ENCODE results near the gene GSTK1. TPM values are rescaled to one million over a fixed set of nuclear protein-coding genes. Genes with fewer than 3 reads are reported as not detected.

Gene GSTK1
- total RNA-seq, 5 donors from 2014 or later (not counting 1 experiment from before 2014, with no cell fraction given) = 347 to 524 (median 406) TPM

DNA sequence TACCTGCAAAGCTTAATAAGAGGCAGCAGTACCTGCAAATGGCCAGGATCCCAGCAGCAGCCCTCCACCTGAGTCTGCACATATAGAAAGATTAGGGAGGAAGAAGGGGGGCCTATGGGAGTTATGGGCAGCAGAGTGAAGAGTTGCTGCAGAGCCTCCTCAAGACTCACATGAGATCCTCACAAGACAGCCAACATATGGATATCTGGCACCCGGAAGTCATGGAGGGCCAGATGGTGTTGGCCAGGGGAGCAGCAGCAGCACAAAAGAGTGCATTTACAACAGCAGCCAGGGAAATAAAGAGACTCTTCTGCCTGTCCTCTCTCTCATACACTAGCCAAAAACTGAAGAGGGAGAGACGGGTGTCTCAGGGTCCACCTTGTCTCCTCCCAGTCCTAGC is 45.4 kb upstream of the GSTK1 start:
- Mint-ChIP-seq H3K27ac (no peak overlapping the region), H3K4me1 (no peaks in the 10 kb centered on the region), H3K9me3 (no peaks in the 10 kb centered on the region), H3K27me3 (peaks cover 15% of the 10 kb centered on the region in 2 donors), H3K4me3 (no peak overlapping the region), H3K36me3 (no peaks in the 10 kb centered on the region)
- ChIA-PET POLR2A (no interaction called here), CTCF (interaction anchor here (0.6 to 7.1 kb wide), 7 partner anchors 21 to 913 kb away, joined by 3 to 111 read pairs (median 6); no protein-coding TSS in a partner anchor)
- Histone ChIP-seq H3K4me1 (ENCODE audit: control insufficient read depth in 1 of 2, extremely low read depth in 1 of 2, insufficient read depth in 2 of 2, low read length in 2 of 2) (no peaks in the 10 kb centered on the region), H3K9me3 (no peaks in the 10 kb centered on the region), H3K36me3 (ENCODE audit: control insufficient read depth in 2 of 2, extremely low read depth in 1 of 2, insufficient read depth in 1 of 2, low read length in 1 of 2) (no peaks in the 10 kb centered on the region), H3K27me3 (replicated peaks in 1 of 2; ENCODE audit: control insufficient read depth in 2 of 2, extremely low read depth in 1 of 2, insufficient read depth in 2 of 2, low read length in 1 of 2) (peaks cover 0 to 10% of the 10 kb centered on the region in 2 experiments), H3K4me3 (ENCODE audit: control insufficient read depth in 1 of 2, extremely low read depth in 1 of 2, low read length in 1 of 2) (no peak overlapping the region), H3K27ac (ENCODE audit: low read length) (no peak overlapping the region)
- no CpG with 5 or more reads among the region's 2 CpGs for WGBS (ENCODE audit: insufficient coverage)
- no peak for ATAC-seq (replicated peaks in 1 of 4)
- no peak for DNase-seq

DNA sequence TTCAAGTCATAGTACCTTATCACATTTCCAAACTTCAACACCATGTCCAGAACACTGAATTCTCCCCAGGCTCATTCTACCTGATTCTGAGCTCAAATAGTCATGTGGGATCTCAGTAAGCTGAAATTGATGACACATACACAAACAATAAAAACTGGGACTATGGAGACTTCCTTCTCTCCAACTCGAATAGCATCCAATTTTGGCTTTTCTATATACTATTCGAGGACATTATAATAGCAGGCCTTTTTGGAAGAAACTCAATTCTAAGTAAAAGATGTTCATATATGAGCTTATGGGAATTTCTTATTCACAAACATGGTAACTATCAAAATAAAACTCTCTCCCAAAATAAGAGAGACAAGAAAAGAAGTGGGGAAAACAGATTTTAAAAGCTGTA is 42.0 kb upstream of the GSTK1 start:
- CTCF ChIA-PET = interaction anchor here (0.5 to 2.3 kb wide), 4 partner anchors 19 to 874 kb away, joined by 3 to 10 read pairs (median 4); no protein-coding TSS in a partner anchor
- Histone ChIP-seq H3K4me1 (ENCODE audit: control insufficient read depth in 1 of 2, extremely low read depth in 1 of 2, insufficient read depth in 2 of 2, low read length in 2 of 2) (no peaks in the 10 kb centered on the region), H3K27ac (ENCODE audit: low read length) (no peak overlapping the region), H3K9me3 (no peaks in the 10 kb centered on the region), H3K36me3 (ENCODE audit: control insufficient read depth in 2 of 2, extremely low read depth in 1 of 2, insufficient read depth in 1 of 2, low read length in 1 of 2) (no peaks in the 10 kb centered on the region), H3K27me3 (replicated peaks in 1 of 2; ENCODE audit: control insufficient read depth in 2 of 2, extremely low read depth in 1 of 2, insufficient read depth in 2 of 2, low read length in 1 of 2) (peaks cover 0 to 12% of the 10 kb centered on the region in 2 experiments), H3K4me3 (ENCODE audit: control insufficient read depth in 1 of 2, extremely low read depth in 1 of 2, low read length in 1 of 2) (no peak overlapping the region)
- POLR2A ChIA-PET = interaction anchor here in 1 of 2 donors (0.5 kb wide), 1 partner anchor 14 kb away, joined by 4 read pairs; no protein-coding TSS in a partner anchor
- Mint-ChIP-seq H3K4me3 (no peak overlapping the region), H3K4me1 (no peaks in the 10 kb centered on the region), H3K9me3 (no peaks in the 10 kb centered on the region), H3K36me3 (no peaks in the 10 kb centered on the region), H3K27ac (no peak overlapping the region), H3K27me3 (peaks cover 20 to 23% of the 10 kb centered on the region in 2 donors)
- no CpG with 5 or more reads among the region's 2 CpGs for WGBS (ENCODE audit: insufficient coverage)
- ATAC-seq (replicated peaks in 1 of 4) (no peak), DNase-seq (no peak)

DNA sequence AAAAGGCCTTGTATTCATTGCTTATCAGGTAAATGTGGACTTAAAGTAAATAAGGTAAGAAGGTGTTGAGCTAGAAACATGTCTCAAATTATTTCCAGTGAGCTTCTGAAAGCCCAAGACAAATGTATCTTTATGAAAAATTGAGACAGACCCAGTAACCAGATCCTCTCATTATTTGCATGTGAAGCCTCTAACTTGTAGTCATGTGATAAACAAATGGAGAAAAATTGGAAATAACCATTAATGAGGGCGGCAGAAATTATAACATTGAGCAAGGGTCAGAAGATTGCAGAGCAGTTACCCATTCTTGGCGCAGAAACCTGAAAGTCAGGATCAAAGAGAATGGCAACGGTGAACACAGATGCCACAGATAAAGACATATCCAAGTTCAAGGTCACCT is 41.5 kb upstream of the GSTK1 start, which contains the start of gene TAS2R40:
Gene TAS2R40, plus strand, starts transcription at position 301 of the 400 bp plus-strand sequence. Its CDS starts 42 bp downstream, at position 343.
- peaks cover 20 to 23% of the 10 kb centered on the region in 2 donors for H3K27me3 Mint-ChIP-seq
- Histone ChIP-seq H3K36me3 (ENCODE audit: control insufficient read depth in 2 of 2, extremely low read depth in 1 of 2, insufficient read depth in 1 of 2, low read length in 1 of 2) (no peaks in the 10 kb centered on the region), H3K9me3 (no peaks in the 10 kb centered on the region), H3K27me3 (replicated peaks in 1 of 2; ENCODE audit: control insufficient read depth in 2 of 2, extremely low read depth in 1 of 2, insufficient read depth in 2 of 2, low read length in 1 of 2) (peaks cover 0 to 12% of the 10 kb centered on the region in 2 experiments), H3K27ac (ENCODE audit: low read length) (no peak within 1 kb of the TSS), H3K4me1 (ENCODE audit: control insufficient read depth in 1 of 2, extremely low read depth in 1 of 2, insufficient read depth in 2 of 2, low read length in 2 of 2) (no peaks in the 10 kb centered on the region), H3K4me3 (ENCODE audit: control insufficient read depth in 1 of 2, extremely low read depth in 1 of 2, low read length in 1 of 2) (no peak within 1 kb of the TSS)
- DNase-seq (no peak), ATAC-seq (replicated peaks in 1 of 4) (no peak)
- H3K9me3 Mint-ChIP-seq = no peaks in the 10 kb centered on the region
- no peaks in the 10 kb centered on the region for H3K4me1 Mint-ChIP-seq
- no peak within 1 kb of the TSS for H3K27ac Mint-ChIP-seq
- H3K4me3 Mint-ChIP-seq = no peak within 1 kb of the TSS
- ChIA-PET CTCF (interaction anchor here (0.5 to 2.3 kb wide), 5 partner anchors 19 to 875 kb away, joined by 3 to 10 read pairs (median 4); no protein-coding TSS in a partner anchor), POLR2A (interaction anchor here in 1 of 2 donors (0.5 kb wide), 1 partner anchor 14 kb away, joined by 4 read pairs; no protein-coding TSS in a partner anchor)
- no peaks in the 10 kb centered on the region for H3K36me3 Mint-ChIP-seq
- 81% methylated on average over 2 of the region's 3 CpGs for WGBS (ENCODE audit: insufficient coverage)

DNA sequence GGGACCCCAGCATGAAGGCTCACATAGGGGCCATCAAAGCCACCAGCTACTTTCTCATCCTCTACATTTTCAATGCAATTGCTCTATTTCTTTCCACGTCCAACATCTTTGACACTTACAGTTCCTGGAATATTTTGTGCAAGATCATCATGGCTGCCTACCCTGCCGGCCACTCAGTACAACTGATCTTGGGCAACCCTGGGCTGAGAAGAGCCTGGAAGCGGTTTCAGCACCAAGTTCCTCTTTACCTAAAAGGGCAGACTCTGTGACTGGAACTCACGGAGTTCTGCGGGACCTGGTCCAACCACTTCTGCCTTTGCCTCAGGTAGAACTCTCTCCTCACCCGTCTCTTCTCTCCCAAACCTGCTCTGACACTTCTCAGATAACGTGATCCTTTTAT is 40.5 kb upstream of the GSTK1 start:
- ATAC-seq (replicated peaks in 1 of 4) = no peak
- ChIA-PET POLR2A (interaction anchor here in 1 of 2 donors (0.6 kb wide), 1 partner anchor 67 kb away, joined by 7 read pairs; no protein-coding TSS in a partner anchor), CTCF (interaction anchor here in 1 of 2 donors (1.6 to 2.2 kb wide), 2 partner anchors 7 to 17 kb away, joined by 6 to 15 read pairs; no protein-coding TSS in a partner anchor)
- Mint-ChIP-seq H3K9me3 (no peaks in the 10 kb centered on the region), H3K36me3 (no peaks in the 10 kb centered on the region), H3K27ac (no peak overlapping the region), H3K4me1 (no peaks in the 10 kb centered on the region), H3K27me3 (peaks cover 20 to 23% of the 10 kb centered on the region in 2 donors), H3K4me3 (no peak overlapping the region)
- Histone ChIP-seq H3K9me3 (no peaks in the 10 kb centered on the region), H3K27me3 (replicated peaks in 1 of 2; ENCODE audit: control insufficient read depth in 2 of 2, extremely low read depth in 1 of 2, insufficient read depth in 2 of 2, low read length in 1 of 2) (peaks cover 0 to 12% of the 10 kb centered on the region in 2 experiments), H3K36me3 (ENCODE audit: control insufficient read depth in 2 of 2, extremely low read depth in 1 of 2, insufficient read depth in 1 of 2, low read length in 1 of 2) (no peaks in the 10 kb centered on the region), H3K27ac (ENCODE audit: low read length) (no peak overlapping the region), H3K4me3 (ENCODE audit: control insufficient read depth in 1 of 2, extremely low read depth in 1 of 2, low read length in 1 of 2) (no peak overlapping the region), H3K4me1 (ENCODE audit: control insufficient read depth in 1 of 2, extremely low read depth in 1 of 2, insufficient read depth in 2 of 2, low read length in 2 of 2) (no peaks in the 10 kb centered on the region)
- 69% methylated on average over 3 of the region's 7 CpGs for WGBS (ENCODE audit: insufficient coverage)
- peak in 3 of 35 experiments; percentile 4 to 37 (median 15) for DNase-seq

DNA sequence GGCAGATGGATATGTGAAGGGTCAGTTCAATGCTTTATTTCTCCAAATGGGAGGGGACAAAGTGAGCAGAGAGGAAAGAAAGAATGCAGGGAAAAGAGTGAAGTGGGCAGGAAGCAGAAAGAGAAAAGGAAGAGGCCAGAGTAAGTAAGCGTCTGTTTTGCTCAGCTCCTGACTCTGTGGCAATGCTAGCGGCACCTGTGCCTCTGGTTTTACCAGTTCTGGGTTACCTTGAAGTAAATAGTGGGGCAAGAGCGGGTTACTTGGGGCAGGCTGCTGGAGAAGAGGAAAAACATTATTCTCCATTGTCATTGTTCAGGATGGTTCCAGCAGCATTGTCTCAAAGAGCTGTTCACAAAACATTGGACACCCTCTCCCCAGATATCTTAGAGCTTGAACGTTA is 39.5 kb upstream of the GSTK1 start:
- no peak overlapping the region for H3K27ac Mint-ChIP-seq
- Histone ChIP-seq H3K4me3 (ENCODE audit: control insufficient read depth in 1 of 2, extremely low read depth in 1 of 2, low read length in 1 of 2) (no peak overlapping the region), H3K4me1 (ENCODE audit: control insufficient read depth in 1 of 2, extremely low read depth in 1 of 2, insufficient read depth in 2 of 2, low read length in 2 of 2) (no peaks in the 10 kb centered on the region), H3K27me3 (replicated peaks in 1 of 2; ENCODE audit: control insufficient read depth in 2 of 2, extremely low read depth in 1 of 2, insufficient read depth in 2 of 2, low read length in 1 of 2) (peaks cover 0 to 9% of the 10 kb centered on the region in 2 experiments), H3K36me3 (ENCODE audit: control insufficient read depth in 2 of 2, extremely low read depth in 1 of 2, insufficient read depth in 1 of 2, low read length in 1 of 2) (no peaks in the 10 kb centered on the region), H3K27ac (ENCODE audit: low read length) (no peak overlapping the region), H3K9me3 (no peaks in the 10 kb centered on the region)
- H3K27me3 Mint-ChIP-seq = peaks cover 19 to 20% of the 10 kb centered on the region in 2 donors
- ATAC-seq (replicated peaks in 1 of 4) = no peak
- no peaks in the 10 kb centered on the region for H3K9me3 Mint-ChIP-seq
- DNase-seq = no peak
- H3K36me3 Mint-ChIP-seq = no peaks in the 10 kb centered on the region
- no peaks in the 10 kb centered on the region for H3K4me1 Mint-ChIP-seq
- CTCF ChIA-PET = interaction anchor here (0.6 to 2.2 kb wide), 7 partner anchors 8 to 220 kb away, joined by 3 to 15 read pairs (median 5); no protein-coding TSS in a partner anchor
- no peak overlapping the region for H3K4me3 Mint-ChIP-seq
- 83% methylated on average over 2 of the region's 4 CpGs for WGBS (ENCODE audit: insufficient coverage)
- POLR2A ChIA-PET = no interaction called here

DNA sequence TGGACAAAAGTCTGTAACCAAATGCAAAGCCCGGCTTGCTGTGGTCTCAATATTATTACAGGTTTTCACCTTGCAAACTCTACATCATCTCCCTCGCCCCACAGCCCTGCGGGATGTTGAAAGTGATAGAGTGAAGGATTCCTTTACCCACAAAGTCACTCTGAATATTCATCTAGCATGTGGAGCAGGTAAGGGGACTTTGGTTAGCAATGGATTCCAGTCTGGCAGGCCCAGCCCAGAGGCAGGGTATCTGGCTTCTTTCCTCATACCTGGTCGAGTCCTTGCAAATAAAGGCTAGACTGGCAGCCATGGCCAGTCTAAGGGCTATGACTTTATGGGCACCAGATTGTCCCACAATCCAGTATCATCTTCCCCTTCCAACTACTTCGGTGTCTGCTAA is 38.2 kb upstream of the GSTK1 start:
- Mint-ChIP-seq H3K27me3 (peaks cover 14 to 17% of the 10 kb centered on the region in 2 donors), H3K4me3 (no peak overlapping the region), H3K27ac (no peak overlapping the region), H3K9me3 (no peaks in the 10 kb centered on the region), H3K36me3 (no peaks in the 10 kb centered on the region), H3K4me1 (no peaks in the 10 kb centered on the region)
- ChIA-PET CTCF (interaction anchor here in 1 of 2 donors (0.7 to 2.2 kb wide), 3 partner anchors 10 to 208 kb away, joined by 3 to 15 read pairs (median 4); no protein-coding TSS in a partner anchor), POLR2A (interaction anchor here in 1 of 2 donors (0.7 kb wide), 1 partner anchor 111 kb away, joined by 9 read pairs; no protein-coding TSS in a partner anchor)
- no peak overlapping the region for H3K4me3 ChIP-seq (ENCODE audit: control insufficient read depth in 1 of 2, extremely low read depth in 1 of 2, low read length in 1 of 2)
- no peaks in the 10 kb centered on the region for H3K4me1 ChIP-seq (ENCODE audit: control insufficient read depth in 1 of 2, extremely low read depth in 1 of 2, insufficient read depth in 2 of 2, low read length in 2 of 2)
- no peak overlapping the region for H3K27ac ChIP-seq (ENCODE audit: low read length)
- H3K36me3 ChIP-seq (ENCODE audit: control insufficient read depth in 2 of 2, extremely low read depth in 1 of 2, insufficient read depth in 1 of 2, low read length in 1 of 2) = no peaks in the 10 kb centered on the region
- no peak for ATAC-seq (replicated peaks in 1 of 4)
- H3K9me3 ChIP-seq = no peaks in the 10 kb centered on the region
- H3K27me3 ChIP-seq (replicated peaks in 1 of 2; ENCODE audit: control insufficient read depth in 2 of 2, extremely low read depth in 1 of 2, insufficient read depth in 2 of 2, low read length in 1 of 2) = peaks cover 0 to 6% of the 10 kb centered on the region in 2 experiments
- 100% methylated on average over 1 of the region's 5 CpGs for WGBS (ENCODE audit: insufficient coverage)
- no peak for DNase-seq

All from T-cell (primary cell).